SH-SY5Y (cell line): ENCODE measurements around the gene ZBTB47.

ENCODE experiments used
- GATA2 ChIP-seq: IDR thresholded peaks from 2 replicates; pipeline ENCODE4 v1.6.1; 2011; ENCODE audit warnings: mild to moderate bottlenecking, low read depth, low read length
- GATA3 ChIP-seq: IDR thresholded peaks from 2 replicates; pipeline ENCODE4 v1.6.1; 2011; ENCODE audit warnings: low read depth, mild to moderate bottlenecking, low read length, moderate library complexity

The ZBTB47 gene

GRCh38 chr3:42682301-42683070 lies 29.0 kb downstream of the ZBTB47 start:
- TF ChIP-seq GATA2 (no peak), GATA3 (no peak)

- TF ChIP-seq GATA2 (no peak), GATA3 (no peak)
These were observed 30.5 kb downstream of the ZBTB47 start for GRCh38 chr3:42683875-42684598.

GRCh38 chr3:42684632-42685362 lies 31.3 kb downstream of the ZBTB47 start:
- TF ChIP-seq GATA2 (no peak), GATA3 (no peak)

GRCh38 chr3:42685363-42685881 lies 31.9 kb downstream of the ZBTB47 start, which contains the start of gene KLHL40:
Gene KLHL40 (plus strand): TSS chr3:42685537. CDS start chr3:42685619, 82 bp downstream.
- TF ChIP-seq GATA3 (no peak), GATA2 (no peak)

- no peak for TF ChIP-seq GATA2
- TF ChIP-seq GATA3, result no peak
These were observed 32.7 kb downstream of the ZBTB47 start for GRCh38 chr3:42685891-42686820.

GRCh38 chr3:42686832-42687650 lies 33.5 kb downstream of the ZBTB47 start:
- TF ChIP-seq GATA2, result no peak
- TF ChIP-seq GATA3, result no peak

- no peak for TF ChIP-seq GATA3
- TF ChIP-seq GATA2, result no peak
These were observed 34.5 kb downstream of the ZBTB47 start for GRCh38 chr3:42688016-42688415.

GRCh38 chr3:42688487-42689420 lies 35.3 kb downstream of the ZBTB47 start:
- TF ChIP-seq GATA2 (no peak), GATA3 (no peak)

GRCh38 chr3:42689421-42690014 lies 36.0 kb downstream of the ZBTB47 start:
- TF ChIP-seq GATA3, result no peak
- TF ChIP-seq GATA2, result no peak

- no peak for TF ChIP-seq GATA3
- no peak for TF ChIP-seq GATA2
These were observed 36.7 kb downstream of the ZBTB47 start for GRCh38 chr3:42690191-42690590.

GRCh38 chr3:42690766-42691680 lies 37.5 kb downstream of the ZBTB47 start:
- TF ChIP-seq GATA2 (no peak), GATA3 (no peak)
